Vagina (tissue), 2 donors: ENCODE results near the gene RAB4A. TPM values are rescaled to one million over a fixed set of nuclear protein-coding genes. Genes with fewer than 3 reads are reported as not detected.

ENCODE experiments used
- DNase-seq, 2 donors: peaks; one replicate each; pipeline ENCODE4 v3.0.0-alpha.2; 2017; ENCODE audit errors: extremely low spot score in 2 of 2
- H3K27ac ChIP-seq: fragments of 200-600 bp; sonication (generic); one replicate; pipeline ENCODE4 v1.5.1; 2019
- H3K27me3 ChIP-seq: fragments of 200-600 bp; sonication (generic); one replicate; pipeline ENCODE4 v1.5.1; 2019
- H3K36me3 ChIP-seq, 2 donors: fragments of 200-600 bp; sonication (generic); one replicate each; pipeline ENCODE4 v1.5.1; 2017 to 2019
- H3K4me1 ChIP-seq: fragments of 200-600 bp; sonication (generic); one replicate; pipeline ENCODE4 v1.5.1; 2019
- H3K4me3 ChIP-seq, 2 donors: fragments of 200-600 bp; sonication (generic); 1 replicate in 1 of 2; 2 replicates in 1 of 2; pipeline ENCODE4 v1.5.1; 2016 to 2019
- H3K9me3 ChIP-seq: fragments of 200-600 bp; sonication (generic); one replicate; pipeline ENCODE4 v1.5.1; 2019
- CTCF ChIP-seq, 3 experiments: fragments of 450-650 bp in 2 of 3; fragments of 200-600 bp in 1 of 3; sonication (generic) in 1 of 3; IDR thresholded peaks; one replicate each; pipeline ENCODE4 v1.5.1; 2017 to 2019; ENCODE audit warnings: antibody characterized with exemption in 3 of 3, mild to moderate bottlenecking in 2 of 3, moderate library complexity in 2 of 3
- POLR2A ChIP-seq, 2 donors: fragments of 450-650 bp; IDR thresholded peaks; one replicate each; pipeline ENCODE4 v1.6.1; 2017; ENCODE audit warnings: antibody characterized with exemption in 2 of 2, mild to moderate bottlenecking in 2 of 2, moderate library complexity in 2 of 2
- POLR2AphosphoS5 ChIP-seq, 2 donors: sonication (generic); formaldehyde crosslinking; IDR thresholded peaks; one replicate each; pipeline ENCODE4 v1.9.0; 2017; ENCODE audit warnings: antibody characterized with exemption in 2 of 2, mild to moderate bottlenecking in 2 of 2, low read depth in 1 of 2; ENCODE audit not compliant: insufficient read depth in 1 of 2
- intact Hi-C: fragments of 100-400 bp; cut with DNase I; formaldehyde crosslinking; loops from one replicate; pipeline ENCODE4 v1.15.1; 2023
- total RNA-seq: library from RNA; depleted of rRNA; stranded (reverse); fragments of >200 nt; gene quantifications from one replicate; pipeline ENCODE4 v1.2.3, GENCODE V29; 2016

Gene RAB4A
- total RNA-seq, result 16.5 TPM

GRCh38 chr1:229270547-229271447, at the start of gene RAB4A:
TSS of gene RAB4A (plus strand) at chr1:229271111. CDS start at chr1:229271340, 229 bp downstream.
- peaks cover 38% of the 10 kb centered on the region for H3K4me1 ChIP-seq
- H3K27ac ChIP-seq, result peak within 1 kb of the TSS; percentile 61
- no peaks in the 10 kb centered on the region for H3K36me3 ChIP-seq
- no peak for DNase-seq
- peak within 1 kb of the TSS; percentile 58 to 98 for H3K4me3 ChIP-seq
- no peaks in the 10 kb centered on the region for H3K9me3 ChIP-seq
- H3K27me3 ChIP-seq, result no peaks in the 10 kb centered on the region
- no peak for TF ChIP-seq POLR2AphosphoS5 (IDR thresholded peaks at IDR 0.05; ENCODE audit: insufficient read depth in 1 of 2, low read depth in 1 of 2)
- TF ChIP-seq POLR2A (IDR thresholded peaks at IDR 0.05), result peak in 1 of 2 donors; percentile 46
- intact Hi-C loops, result no loop called here

- H3K4me3 ChIP-seq, result no peak overlapping the region
- H3K36me3 ChIP-seq, result no peaks in the 10 kb centered on the region
- intact Hi-C loops, result no loop called here
- TF ChIP-seq POLR2A (IDR thresholded peaks at IDR 0.05) (no peak), POLR2AphosphoS5 (IDR thresholded peaks at IDR 0.05; ENCODE audit: insufficient read depth in 1 of 2, low read depth in 1 of 2) (no peak), CTCF (IDR thresholded peaks at IDR 0.05) (no peak)
- peak in 1 of 2 donors; percentile 19 for DNase-seq
- no peaks in the 10 kb centered on the region for H3K9me3 ChIP-seq
- H3K4me1 ChIP-seq, result peaks cover 17% of the 10 kb centered on the region
- no peaks in the 10 kb centered on the region for H3K27me3 ChIP-seq
- H3K27ac ChIP-seq, result no peak overlapping the region
Observed at GRCh38 chr1:229222081-229222480, 48.8 kb upstream of the RAB4A start.

- peak in 1 of 2 donors; percentile 74 for DNase-seq
- Histone ChIP-seq H3K9me3 (no peaks in the 10 kb centered on the region), H3K27ac (no peak overlapping the region), H3K4me1 (peaks cover 22% of the 10 kb centered on the region), H3K4me3 (no peak overlapping the region), H3K36me3 (no peaks in the 10 kb centered on the region), H3K27me3 (no peaks in the 10 kb centered on the region)
- TF ChIP-seq POLR2AphosphoS5 (IDR thresholded peaks at IDR 0.05; ENCODE audit: insufficient read depth in 1 of 2, low read depth in 1 of 2) (no peak), POLR2A (IDR thresholded peaks at IDR 0.05) (no peak), CTCF (IDR thresholded peaks at IDR 0.05) (no peak)
- intact Hi-C loops, result no loop called here
Observed at GRCh38 chr1:229223498-229223897, 47.4 kb upstream of the RAB4A start.

- TF ChIP-seq POLR2A (IDR thresholded peaks at IDR 0.05) (no peak), CTCF (IDR thresholded peaks at IDR 0.05) (no peak), POLR2AphosphoS5 (IDR thresholded peaks at IDR 0.05; ENCODE audit: insufficient read depth in 1 of 2, low read depth in 1 of 2) (no peak)
- Histone ChIP-seq H3K36me3 (no peaks in the 10 kb centered on the region), H3K4me1 (peaks cover 28% of the 10 kb centered on the region), H3K9me3 (no peaks in the 10 kb centered on the region), H3K27ac (no peak overlapping the region), H3K27me3 (no peaks in the 10 kb centered on the region), H3K4me3 (no peak overlapping the region)
- intact Hi-C loops, result no loop called here
- peak in 1 of 2 donors; percentile 12 for DNase-seq
Observed at GRCh38 chr1:229224308-229224707, 46.6 kb upstream of the RAB4A start.

GRCh38 chr1:229225331-229225782, 45.6 kb upstream of the RAB4A start:
- DNase-seq, result peak in 1 of 2 donors; percentile 87

More at GRCh38 chr1:229225331-229225782, 45.6 kb upstream of the RAB4A start:
- peaks cover 39% of the 10 kb centered on the region for H3K4me1 ChIP-seq
- H3K27ac ChIP-seq, result no peak overlapping the region
- no peaks in the 10 kb centered on the region for H3K9me3 ChIP-seq
- no peaks in the 10 kb centered on the region for H3K36me3 ChIP-seq
- no peaks in the 10 kb centered on the region for H3K27me3 ChIP-seq
- H3K4me3 ChIP-seq, result no peak overlapping the region
- TF ChIP-seq POLR2A (IDR thresholded peaks at IDR 0.05) (no peak), CTCF (IDR thresholded peaks at IDR 0.05) (no peak), POLR2AphosphoS5 (IDR thresholded peaks at IDR 0.05; ENCODE audit: insufficient read depth in 1 of 2, low read depth in 1 of 2) (no peak)
- intact Hi-C loops, result no loop called here
